HG03064 (cell line): Measurements from ENCODE around the gene ZG16.

Experiments
- ATAC-seq: cut with Tn5 transposase; IDR thresholded peaks from one replicate; pipeline ENCODE4 v1.9.1; 2021; ENCODE audit warnings: low read depth; ENCODE audit not compliant: unreplicated experiment

Gene ZG16

DNA sequence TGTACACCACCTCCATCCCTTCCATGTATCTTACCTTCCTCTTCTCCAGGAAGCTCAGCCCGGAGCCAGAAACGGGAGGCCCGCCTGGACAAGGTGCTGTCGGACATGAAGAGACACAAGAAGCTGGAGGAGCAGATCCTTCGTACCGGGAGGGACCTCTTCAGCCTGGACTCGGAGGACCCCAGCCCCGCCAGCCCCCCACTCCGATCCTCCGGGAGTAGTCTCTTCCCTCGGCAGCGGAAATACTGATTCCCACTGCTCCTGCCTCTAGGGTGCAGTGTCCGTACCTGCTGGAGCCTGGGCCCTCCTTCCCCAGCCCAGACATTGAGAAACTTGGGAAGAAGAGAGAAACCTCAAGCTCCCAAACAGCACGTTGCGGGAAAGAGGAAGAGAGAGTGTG is 41.5 kb downstream of the ZG16 start:
- no peak for ATAC-seq

DNA sequence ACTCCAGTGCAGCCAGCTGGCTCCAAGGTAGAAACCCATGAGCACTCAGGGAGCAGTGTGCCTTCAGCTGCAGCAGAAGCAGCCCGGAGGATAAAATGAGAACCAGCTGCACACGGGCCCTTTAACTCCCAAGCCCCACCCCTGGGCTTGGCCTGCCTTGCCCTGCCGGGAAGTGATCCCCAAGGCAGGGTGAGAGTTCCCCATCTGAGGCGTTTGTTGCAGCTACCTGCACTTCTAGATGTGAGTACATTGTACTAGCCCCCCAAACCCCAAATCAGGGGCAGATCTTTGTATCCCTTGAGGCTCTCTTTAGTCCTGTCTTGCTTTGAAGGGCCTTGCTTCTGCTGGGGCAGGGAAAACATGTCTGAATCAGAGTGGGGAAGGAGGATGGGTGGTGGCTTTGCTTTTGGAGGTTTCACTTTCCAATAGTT is 42.2 kb downstream of the ZG16 start, which contains the start of gene MVP:
Gene MVP (plus strand): TSS at position 192 of the 431 bp plus-strand sequence. CDS start 10,088 bp downstream, outside the sequence.
- no peak for ATAC-seq

- ATAC-seq: no peak
Observed at GRCh38 chr16:29820730-29821642, 42.9 kb downstream of the ZG16 start.

GRCh38 chr16:29821643-29822115 is 43.6 kb downstream of the ZG16 start:
- no peak for ATAC-seq

GRCh38 chr16:29824589-29825144 is 46.6 kb downstream of the ZG16 start:
- no peak for ATAC-seq

- ATAC-seq: no peak
Observed at GRCh38 chr16:29825145-29826044, 47.3 kb downstream of the ZG16 start.

GRCh38 chr16:29826342-29826695 is 48.3 kb downstream of the ZG16 start:
- ATAC-seq: no peak

GRCh38 chr16:29830774-29831173 is 52.7 kb downstream of the ZG16 start:
- ATAC-seq: no peak

- no peak for ATAC-seq
Observed at GRCh38 chr16:29831490-29831889, 53.4 kb downstream of the ZG16 start.
